HG02970 (cell line): Measurements from ENCODE around the gene MTFR1L.
"Not testable (repeated sequence)": the region's sequence is repeated elsewhere in the genome, so short reads cannot be mapped to it uniquely, and the experiment has no call there.

Experiments
- ATAC-seq: cut with Tn5 transposase; IDR thresholded peaks from one replicate; pipeline ENCODE4 v1.9.1; 2021; ENCODE audit warnings: mild to moderate bottlenecking, moderate library complexity, moderate number of reproducible peaks; ENCODE audit not compliant: unreplicated experiment, low FRiP score

The MTFR1L gene

DNA sequence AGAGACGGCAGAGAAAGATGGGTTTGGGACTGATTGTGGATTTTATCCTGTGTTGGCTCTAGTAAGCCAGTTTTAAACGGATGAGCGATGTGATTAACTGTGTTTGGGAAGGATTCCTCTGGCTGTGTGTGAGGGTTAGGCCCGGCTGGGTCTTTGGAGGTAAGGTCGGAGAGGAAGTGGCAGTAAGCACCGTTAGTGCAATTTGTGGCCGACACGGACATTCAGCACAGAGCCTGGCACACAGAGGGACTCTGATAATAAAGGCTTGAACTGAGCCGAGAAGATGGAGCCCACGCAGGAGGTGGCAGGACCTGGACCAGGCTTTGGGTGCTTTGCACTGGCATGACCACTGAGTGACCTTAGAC lies 1.3 kb downstream of the MTFR1L start:
- no peak for ATAC-seq

DNA sequence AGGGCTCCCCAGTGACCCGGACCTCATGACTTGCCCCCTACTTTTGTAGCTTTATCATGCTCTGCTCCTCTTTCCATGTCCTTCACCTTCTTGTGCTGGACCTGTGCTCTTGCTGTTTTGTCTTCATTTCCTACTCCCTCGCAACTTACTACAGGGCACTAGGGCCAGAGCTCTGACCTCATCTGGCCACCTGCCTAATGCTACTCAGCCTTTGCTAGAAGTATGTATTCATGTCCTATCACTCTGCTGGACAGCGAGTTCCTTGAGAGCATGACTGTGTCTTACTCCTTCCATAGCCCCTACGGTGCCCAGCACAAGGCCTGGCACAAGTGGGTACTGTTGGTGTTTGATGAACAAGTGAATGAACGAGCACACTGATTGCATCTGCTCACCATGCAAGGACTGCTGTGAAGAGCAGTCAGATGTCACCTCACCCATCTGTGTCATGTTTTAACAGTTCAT lies 1.9 kb downstream of the MTFR1L start:
- ATAC-seq, result no peak

DNA sequence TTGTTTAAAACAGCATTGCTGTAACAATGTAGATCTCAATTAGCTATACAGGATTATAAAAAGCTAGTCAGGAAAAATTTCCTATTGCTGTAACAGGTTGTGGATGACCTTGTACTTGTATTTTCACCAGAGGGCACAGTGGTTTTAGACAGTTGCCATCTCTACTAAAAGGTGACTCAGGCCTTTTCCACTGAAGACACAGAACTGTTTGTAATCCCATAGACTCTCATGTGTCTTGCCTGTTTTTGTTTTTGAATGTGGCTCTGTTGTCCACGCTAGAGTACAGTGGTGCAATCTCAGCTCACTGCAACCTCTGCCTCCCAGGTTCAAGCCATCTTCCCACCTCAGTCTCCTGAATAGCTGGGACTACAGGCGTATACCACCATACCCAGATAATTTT lies 5.9 kb downstream of the MTFR1L start:
- no peak for ATAC-seq

DNA sequence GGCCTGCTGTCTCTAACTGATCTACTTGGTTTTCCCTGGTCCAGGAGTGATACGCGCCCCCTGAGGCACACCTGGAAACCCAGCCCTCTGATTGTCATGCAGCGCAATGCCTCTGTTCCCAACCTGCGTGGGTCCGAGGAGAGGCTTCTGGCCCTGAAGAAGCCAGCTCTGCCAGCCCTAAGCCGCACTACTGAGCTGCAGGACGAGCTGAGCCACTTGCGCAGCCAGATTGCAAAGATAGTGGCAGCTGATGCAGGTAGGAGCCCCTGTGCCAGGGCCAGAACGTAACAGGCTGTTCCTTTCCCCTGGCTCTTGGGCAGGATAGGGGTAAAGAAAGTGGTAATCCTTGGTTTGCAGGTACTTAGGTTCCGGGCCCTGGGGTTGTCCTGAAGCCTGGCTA lies 6.8 kb downstream of the MTFR1L start:
- no peak for ATAC-seq

DNA sequence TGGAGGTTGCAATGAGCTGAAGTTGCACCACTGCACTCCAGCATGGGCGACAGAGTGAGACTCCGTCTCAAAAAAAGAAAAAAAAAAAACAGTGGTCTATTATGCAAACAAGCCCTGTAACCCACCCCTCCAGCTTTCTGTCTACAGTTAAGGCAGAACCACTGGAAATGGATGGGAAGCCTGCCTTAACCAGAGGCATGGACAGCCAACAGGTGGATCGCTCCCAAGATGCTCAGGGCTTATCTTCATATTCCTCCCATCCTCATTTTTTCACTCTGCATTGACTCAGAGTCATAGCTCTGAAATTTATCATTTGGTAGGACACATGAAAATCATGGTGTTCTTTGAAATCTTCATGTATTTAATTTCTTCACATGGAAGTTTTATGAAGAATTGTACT lies 8.7 kb downstream of the MTFR1L start:
- no peak for ATAC-seq

DNA sequence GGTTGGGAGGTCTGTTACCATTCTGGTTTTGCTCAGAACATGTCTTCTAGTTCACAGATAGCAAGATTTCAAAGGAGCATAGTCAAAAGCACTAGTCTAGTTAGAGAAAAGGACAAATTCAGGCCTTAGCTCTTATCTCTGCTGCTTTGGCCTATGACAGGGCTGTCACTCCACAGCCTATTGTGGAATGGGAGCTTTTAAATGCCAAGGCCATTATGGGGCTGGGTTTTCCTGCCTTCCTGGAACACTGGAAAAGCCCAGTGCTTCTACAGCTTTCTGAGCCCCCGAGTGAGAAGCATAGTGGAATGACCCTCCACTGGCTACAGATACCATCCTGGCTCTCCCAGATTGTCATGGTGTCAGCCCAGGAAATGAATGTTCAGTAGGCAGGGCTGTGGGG lies 9.3 kb downstream of the MTFR1L start:
- no peak for ATAC-seq

DNA sequence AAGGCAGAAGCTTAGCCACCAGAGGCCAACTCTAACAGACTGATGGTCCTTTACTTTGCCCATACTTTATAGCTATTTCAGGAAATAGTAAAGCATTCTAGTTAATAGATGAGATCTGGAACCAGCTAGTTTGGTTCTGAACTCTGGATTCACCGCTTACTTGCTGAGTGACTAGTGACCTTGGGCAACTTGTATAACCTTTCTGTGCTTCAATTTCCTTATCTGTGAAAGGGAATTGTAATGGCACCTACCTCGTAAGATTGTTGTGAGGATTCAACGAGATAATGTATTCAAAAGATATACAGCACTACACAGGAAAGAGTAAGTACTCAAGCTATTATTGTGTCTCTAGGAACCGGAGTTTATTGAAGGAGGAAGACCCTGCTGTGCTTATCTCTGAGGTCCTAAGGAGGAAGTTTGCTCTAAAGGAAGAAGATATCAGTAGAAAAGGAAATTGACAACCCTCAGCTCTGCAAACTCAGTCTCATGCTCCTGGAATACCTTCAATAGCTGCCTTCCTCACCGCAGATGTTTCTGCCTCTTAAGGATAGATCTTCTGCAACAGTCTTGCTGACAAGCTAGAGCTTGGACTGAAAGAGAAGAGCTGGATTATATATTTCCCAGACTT lies 11.9 kb downstream of the MTFR1L start:
- ATAC-seq, result no peak

DNA sequence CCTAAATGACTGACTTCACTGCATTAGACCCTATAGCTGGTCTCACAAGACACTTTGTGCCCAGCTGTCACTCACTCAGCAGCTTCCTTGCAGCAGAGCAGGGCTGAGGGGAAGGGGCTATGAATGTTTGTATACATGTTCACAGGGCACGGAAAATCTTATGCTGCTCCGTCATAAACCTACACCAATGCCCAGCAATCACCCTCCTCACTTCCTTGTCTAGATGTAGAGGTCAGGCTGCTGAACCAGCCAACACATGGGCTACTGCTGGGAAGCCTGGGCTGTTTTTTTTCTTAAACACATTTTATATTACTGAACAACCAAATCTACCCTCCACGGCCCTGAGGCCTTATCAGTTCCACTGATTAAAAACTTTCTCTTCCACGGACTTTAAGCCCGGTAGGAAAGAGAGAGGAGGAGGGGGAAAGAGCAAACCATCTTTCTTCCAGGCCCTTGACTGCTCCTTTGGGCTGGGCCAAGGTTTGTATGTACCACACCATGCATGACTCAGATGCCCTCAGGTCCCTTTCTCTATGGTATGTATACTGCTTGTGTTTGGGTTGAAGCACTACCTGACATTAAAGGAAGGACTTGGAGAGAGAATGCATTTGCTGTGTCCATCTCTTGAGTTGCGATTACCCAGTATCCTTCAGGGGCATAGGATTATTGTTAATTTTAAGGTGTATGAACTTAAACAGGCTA lies 12.7 kb downstream of the MTFR1L start:
- ATAC-seq, result no peak

DNA sequence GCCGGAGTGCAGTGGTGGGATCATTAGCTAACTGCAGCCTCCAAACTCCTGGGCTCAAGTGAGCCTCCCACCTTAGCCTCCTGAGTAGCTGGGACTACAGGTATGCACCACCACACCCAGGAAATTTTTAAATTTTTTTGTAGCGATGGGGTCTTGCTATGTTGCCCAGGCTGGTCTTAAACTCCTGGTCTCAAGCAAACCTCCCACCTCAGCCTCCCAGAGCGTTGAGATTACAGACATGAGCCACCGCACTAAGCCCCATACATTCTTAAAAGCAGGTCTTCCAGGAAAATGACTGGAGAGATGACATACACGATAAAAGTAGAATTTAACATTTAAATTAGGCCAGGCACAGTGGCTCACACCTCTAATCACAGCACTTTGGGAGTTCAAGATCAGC lies 13.4 kb downstream of the MTFR1L start:
- no peak for ATAC-seq

DNA sequence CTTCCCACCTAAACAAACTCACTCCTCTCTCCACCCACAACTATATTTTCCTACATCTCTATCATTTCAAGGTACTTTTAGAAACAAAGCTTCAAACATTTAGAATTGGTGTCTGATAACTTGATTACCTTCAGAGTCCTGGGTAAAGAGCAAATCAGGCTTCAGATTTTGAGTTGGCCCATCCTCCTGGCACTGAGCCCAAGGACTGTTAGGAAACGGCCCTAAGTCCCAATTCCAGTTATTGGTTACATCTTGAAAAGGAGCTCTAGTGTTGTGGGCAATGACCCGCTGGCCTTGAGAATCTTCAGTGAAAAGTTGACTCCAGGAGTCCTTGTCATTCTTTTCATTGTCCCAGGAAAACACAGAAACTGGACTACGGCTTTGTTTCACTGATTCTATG lies 15.1 kb downstream of the MTFR1L start:
- ATAC-seq, result no peak

DNA sequence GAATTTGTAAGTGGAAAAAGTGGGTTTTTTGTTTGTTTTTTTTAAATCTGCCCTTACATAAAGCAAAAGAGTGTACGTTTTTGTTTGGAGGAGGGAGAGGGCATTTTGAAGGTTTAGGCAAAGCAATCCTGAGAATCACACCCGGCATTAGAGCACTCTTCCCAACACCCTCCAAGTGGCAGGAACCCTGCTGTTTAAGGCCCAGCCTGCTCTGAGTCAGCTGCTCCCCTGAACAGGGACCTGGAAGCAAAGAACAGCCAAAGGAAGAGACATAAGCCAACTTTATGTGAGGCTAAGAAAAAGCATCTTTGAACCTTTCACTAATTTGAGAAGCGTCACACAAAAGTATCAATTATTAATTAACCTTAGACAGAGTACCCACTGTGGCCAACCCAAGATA lies 16.9 kb downstream of the MTFR1L start:
- no peak for ATAC-seq

DNA sequence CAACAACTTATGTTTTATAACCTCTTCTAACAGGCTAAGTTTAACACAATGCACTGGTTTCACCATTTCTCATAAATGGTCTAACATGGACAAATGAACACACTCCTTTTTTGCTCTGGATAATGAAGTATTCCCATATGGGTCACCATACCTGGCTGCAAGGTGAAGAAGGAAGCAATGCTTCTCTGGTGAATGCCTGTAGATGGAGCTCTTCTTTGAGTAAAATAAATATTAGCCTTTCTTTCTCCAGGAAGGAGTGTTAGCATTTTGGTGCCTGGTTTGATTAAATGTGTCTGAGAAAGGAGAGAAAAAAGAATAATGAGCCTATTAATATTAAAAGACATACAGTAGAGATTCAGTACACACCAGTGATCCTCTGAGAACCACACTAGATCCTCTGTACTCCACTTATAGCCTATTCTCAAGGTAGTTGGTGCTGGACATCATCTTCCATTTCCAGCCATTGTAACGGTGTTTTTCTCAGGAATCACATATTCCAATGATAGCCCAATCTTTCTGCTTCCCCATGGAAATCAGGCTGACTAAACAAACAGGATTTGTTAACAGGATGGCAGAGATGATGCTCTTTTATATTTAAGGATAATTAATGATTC lies 17.6 kb downstream of the MTFR1L start:
- ATAC-seq, result no peak

DNA sequence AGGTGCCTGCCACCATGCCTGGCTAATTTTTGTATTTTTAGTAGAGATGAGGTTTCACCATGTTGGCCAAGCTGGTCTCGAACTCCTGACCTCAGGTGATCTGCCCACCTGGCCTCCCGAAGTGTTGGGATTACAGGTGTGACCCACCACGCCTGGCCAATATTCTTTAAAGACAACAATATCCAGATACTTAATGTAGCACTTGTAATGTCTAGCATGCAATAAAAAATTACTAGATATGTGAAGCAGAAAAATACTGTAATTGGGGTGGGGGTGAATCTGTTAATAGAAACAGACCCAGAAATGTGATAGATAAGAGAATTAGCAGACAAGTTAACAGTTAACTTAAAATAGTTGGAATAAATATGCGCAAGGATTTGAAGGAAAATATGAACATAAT lies 20.1 kb downstream of the MTFR1L start:
- not testable (repeated sequence) for ATAC-seq

DNA sequence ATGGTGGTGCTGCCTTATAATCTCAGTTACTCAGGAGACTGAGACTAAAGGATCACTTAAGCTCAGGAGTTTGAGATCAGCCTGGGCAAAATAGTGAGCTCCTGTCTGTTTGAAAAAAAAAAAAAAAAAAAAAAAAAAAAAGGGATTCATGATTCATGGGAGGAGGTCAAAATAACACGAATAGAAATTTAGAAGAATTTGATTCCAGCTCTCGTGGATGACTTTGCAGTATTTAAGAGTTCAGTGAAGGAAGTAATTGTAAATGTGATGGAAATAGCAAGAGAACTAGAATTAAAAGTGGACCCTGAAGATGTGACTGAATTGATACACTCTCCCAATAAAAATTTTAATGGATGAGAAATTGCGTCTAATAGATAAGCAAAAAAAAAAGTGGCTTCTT lies 23.7 kb downstream of the MTFR1L start:
- no peak for ATAC-seq

DNA sequence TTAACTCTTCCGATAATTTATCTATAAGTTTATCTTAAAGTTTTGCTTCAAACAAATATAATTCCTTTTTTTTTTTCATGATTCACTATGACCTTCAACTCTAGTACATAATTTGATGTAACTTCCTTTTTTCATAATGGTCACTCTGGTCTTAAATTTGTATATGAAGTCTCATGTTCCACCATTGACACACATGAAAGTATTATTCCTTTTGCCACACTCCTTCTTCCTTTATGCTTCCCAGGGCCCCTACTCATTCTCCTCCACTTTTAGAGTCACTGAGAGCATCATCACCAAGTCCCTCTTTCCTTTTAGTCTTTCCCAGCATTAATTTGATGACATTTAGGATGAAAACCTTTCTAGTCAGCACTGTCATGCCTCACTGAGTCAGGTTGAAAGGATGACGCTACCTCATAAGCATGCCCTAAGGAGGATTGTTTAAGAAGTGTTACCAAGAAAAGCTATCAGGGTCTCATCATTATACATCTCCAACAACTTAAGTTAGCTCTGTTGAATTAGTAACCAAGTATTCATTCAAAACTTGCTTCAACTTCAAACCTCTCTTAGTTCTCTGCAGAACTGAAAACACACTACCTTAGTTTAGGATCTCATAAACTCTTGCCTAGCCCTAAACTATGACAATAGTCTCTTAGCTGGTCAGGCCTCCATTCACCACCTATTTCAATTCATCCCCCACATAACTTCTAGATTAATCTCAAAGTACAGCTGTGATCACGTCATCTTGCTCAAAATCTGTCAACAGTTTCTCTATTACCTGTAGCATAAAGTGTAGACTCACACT lies 25.0 kb downstream of the MTFR1L start:
- ATAC-seq, result no peak

DNA sequence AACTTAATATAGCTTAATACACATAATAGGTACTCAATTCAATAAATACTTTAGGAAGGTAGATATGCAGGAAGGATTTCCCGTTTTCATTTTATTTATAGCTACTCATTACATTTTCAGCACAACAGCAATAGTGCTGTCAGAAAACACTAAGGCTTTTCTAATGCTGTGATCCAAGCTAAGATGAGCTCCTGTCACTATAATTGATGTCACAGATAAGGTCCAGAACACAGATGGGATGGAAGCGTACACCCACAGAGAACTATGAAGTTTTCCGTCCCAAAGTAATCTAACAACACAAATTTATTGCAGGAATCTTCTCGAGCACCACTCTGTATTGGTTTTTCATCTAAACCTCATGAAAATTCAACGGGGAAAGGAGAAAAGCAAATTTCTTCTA lies 25.9 kb downstream of the MTFR1L start:
- ATAC-seq, result no peak

DNA sequence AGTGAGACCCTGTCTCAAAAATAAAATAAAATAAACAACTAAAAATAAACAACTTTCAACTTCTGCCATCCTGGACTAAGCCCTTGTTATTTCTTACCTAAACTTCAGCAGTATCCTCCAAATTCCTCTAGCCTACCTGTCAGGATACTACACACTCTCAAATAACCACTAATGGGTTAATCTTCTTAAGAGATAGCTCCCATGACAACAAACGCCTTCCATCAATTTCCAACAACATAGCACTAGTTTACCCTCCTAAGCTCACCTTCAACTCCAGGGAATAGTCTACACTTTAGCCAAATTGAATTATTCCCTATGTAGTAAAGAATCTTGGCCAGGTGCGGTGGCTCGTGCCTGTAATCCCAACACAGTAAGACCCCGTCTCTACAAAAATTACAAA lies 28.2 kb downstream of the MTFR1L start:
- no peak for ATAC-seq

DNA sequence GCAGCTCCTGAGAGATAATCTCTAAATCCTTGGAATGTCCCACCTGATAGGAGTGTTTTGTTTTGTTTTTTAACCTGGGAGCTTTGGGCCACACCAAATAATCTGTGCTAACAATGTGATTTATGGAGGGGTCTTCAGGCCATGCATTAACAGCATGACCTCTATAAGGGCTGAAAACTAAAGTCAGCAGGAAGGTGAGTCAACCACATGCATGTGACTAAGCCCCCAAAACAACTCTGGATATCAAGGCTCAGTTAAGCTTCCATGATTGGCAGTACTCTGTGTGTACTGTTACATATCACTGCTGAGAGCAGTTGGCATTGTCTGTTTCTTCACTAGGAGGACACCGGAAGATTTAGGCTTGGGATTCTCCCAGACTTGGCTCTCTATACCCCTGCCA lies 28.8 kb downstream of the MTFR1L start:
- ATAC-seq, result no peak

DNA sequence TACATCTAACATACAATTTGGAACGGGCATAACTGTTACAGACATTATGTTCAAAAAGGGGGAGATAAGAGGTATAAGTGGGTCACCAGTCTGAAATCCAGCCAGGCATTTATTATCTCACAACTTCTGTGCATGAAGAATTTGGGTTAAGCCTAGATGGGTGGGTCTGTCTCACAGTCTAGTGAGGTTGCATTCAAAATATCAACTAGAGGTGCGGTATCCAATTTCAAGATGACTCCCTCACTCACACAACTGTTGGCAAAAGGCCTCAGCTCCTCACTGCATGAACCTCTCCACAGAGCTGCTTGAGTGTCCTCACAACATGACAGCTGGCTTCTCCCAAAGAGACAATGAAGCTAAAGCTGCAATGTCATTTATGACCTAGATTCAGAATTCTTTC lies 34.8 kb downstream of the MTFR1L start:
- no peak for ATAC-seq

DNA sequence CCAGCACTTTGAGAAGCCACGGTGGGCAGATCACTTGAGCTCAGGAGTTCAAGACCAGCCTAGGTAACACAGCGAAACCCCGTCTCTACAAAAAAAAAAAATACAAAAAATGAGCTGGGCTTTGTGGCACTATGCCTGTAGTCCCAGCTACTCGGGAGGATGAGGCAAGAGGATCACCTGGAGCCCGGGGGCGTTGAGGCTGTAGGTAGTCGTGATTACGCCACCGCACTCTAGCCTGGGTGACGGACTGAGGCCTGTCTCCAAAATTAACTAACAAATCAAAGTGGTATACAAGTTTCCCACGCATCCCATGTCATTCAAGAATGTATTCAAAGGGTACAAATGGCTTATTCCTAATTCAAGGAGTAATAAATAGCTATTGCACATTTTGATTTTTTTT lies 37.1 kb downstream of the MTFR1L start:
- no peak for ATAC-seq

DNA sequence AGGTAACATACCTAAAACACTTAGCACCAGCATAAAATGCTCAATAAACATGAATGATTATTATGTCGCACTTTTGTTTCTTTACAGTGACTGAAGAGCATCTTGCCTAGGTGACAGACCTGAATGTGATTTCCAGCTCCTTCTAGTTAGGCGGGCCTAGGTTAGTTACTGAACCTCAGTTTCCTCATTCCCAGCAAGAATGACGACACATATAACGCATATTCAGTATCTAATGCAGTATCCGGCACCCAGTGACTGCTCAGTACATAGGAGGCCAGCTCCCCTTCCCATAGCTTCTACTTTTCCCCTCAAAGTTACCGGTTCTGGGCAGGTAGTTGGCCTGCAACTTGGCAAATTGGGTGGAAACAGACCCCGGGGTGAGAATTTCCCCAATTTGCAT lies 38.7 kb downstream of the MTFR1L start:
- no peak for ATAC-seq
